ENCODE data around the gene AGBL5.

DNA sequence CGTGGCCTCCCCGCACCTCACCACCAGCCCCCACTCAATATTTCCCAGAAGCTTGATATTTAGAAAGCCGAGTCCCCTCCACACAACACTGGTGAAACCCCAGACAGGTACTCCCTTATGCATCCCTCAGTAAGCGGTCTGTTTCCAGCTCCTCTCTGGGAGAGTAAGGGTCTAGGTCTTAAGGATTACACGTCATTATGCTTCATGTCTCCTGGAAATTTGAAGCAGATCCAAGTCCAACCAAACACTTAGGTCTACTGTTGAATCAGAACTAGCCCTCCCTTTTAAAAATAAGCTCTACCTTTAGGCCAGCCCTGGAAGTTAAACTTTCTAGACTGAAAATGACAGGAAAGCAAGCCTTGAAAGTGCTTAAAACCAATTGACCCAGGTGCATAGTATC, 21.5 kb downstream of the AGBL5 start:
- TF ChIP-seq, protein P1, sequence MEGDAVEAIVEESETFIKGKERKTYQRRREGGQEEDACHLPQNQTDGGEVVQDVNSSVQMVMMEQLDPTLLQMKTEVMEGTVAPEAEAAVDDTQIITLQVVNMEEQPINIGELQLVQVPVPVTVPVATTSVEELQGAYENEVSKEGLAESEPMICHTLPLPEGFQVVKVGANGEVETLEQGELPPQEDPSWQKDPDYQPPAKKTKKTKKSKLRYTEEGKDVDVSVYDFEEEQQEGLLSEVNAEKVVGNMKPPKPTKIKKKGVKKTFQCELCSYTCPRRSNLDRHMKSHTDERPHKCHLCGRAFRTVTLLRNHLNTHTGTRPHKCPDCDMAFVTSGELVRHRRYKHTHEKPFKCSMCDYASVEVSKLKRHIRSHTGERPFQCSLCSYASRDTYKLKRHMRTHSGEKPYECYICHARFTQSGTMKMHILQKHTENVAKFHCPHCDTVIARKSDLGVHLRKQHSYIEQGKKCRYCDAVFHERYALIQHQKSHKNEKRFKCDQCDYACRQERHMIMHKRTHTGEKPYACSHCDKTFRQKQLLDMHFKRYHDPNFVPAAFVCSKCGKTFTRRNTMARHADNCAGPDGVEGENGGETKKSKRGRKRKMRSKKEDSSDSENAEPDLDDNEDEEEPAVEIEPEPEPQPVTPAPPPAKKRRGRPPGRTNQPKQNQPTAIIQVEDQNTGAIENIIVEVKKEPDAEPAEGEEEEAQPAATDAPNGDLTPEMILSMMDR (IDR thresholded peaks at IDR 0.05; ENCODE audit: borderline replicate concordance, extremely low read depth, low read length, poor library complexity, severe bottlenecking): no peak
- no peak for TF ChIP-seq EZH2 (IDR thresholded peaks at IDR 0.05; ENCODE audit: borderline replicate concordance, low read depth, low read length, severe bottlenecking)

Measured in DND-41 (cell line).